GM21529 (cell line): ENCODE results near the gene TSNAX.

Experiments
- ATAC-seq: cut with Tn5 transposase; IDR thresholded peaks from one replicate; pipeline ENCODE4 v1.9.1; 2021; ENCODE audit not compliant: unreplicated experiment

TSNAX gene

DNA sequence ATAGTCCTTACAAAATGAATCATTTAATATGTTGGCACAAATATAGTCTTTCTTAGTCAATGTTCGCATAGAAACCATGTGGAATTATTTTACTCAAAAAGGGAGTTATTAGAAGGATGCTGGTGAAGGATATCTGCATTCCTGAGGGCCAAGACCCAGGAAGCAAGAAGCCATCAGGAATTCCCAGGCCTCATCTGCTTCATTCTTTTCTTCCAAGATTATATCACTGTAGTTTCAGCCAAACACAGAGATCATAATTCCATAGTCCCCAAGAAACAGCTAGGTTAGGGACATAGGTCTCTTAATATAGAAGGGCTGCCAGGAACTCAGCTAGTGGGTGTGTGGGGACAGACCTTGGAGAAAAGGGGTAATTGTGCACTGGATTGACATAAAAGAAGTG, 69.5 kb downstream of the TSNAX start:
- ATAC-seq = no peak

- ATAC-seq = no peak
These were observed 72.0 kb downstream of the TSNAX start for GRCh38 chr1:231600458-231600976.

- no peak for ATAC-seq
These were observed 73.6 kb downstream of the TSNAX start for GRCh38 chr1:231601824-231602672.

GRCh38 chr1:231602673-231602984, 74.2 kb downstream of the TSNAX start:
- ATAC-seq = no peak

GRCh38 chr1:231603598-231604275, 75.3 kb downstream of the TSNAX start:
- peak; percentile 73 for ATAC-seq

GRCh38 chr1:231604276-231604621, 75.8 kb downstream of the TSNAX start:
- ATAC-seq = no peak

- ATAC-seq = no peak
These were observed 77.0 kb downstream of the TSNAX start for GRCh38 chr1:231605149-231606100.

DNA sequence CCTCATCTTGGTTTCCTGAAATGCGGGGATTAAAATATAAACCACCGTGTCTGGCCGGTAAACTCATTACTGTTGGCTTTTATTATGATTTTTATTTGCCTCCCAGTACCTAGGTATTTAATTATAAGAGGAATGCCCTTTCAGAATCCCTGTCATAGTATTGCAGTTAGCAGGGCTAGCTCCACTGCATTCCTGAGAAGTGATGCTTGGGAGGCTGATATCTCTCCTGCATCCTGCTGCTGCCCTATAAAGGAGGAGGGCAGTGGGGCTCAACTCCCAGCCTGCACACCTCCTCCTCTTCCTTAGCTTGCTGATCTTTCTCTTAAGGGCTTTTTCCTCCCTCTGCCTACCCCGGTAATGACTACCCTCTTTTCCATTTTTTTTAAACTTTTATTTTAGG, 78.2 kb downstream of the TSNAX start:
- no peak for ATAC-seq

DNA sequence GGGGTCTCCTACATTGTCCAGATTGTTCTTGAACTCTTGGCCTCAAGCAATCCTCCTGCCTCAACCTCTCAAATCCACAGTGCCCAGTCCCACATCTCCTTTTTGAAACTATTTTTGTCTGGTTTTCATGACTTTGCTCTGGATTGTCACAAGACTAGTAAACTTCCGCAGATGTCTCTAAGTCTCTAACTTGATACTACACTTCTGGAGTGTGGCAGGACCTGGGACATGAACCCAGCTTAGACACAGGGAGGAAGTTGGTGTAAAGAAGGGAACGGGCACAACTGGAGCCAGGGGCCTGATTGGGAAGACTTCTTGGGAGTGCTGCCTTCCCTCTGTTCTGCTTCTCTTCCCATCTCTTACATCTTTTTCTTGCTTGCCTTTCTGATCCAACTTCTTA, 81.9 kb downstream of the TSNAX start:
- ATAC-seq = no peak

DNA sequence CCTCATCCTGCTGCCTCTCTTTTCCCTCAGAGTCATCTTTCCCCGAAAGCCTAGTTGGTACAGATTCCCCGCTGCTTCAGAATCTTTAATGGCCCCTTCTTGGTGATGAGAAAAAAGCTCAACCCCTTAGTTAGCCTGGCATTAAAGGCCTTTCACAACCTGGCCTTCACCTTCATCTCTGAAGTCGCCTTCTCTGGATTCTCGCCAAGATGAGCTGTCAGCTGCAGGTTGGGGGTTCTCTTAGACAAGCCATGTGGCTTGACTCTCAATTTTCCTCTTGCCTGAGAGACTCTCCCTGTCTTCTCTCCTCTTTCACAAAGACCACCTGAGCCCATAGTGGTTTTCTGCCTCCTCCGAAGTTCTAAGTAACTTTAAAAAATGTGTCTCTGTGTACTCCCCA, 82.6 kb downstream of the TSNAX start:
- ATAC-seq = no peak

- no peak for ATAC-seq
These were observed 83.4 kb downstream of the TSNAX start for GRCh38 chr1:231611851-231612250.

- ATAC-seq = peak; percentile 98
These were observed 84.1 kb downstream of the TSNAX start for GRCh38 chr1:231612393-231613089.

DNA sequence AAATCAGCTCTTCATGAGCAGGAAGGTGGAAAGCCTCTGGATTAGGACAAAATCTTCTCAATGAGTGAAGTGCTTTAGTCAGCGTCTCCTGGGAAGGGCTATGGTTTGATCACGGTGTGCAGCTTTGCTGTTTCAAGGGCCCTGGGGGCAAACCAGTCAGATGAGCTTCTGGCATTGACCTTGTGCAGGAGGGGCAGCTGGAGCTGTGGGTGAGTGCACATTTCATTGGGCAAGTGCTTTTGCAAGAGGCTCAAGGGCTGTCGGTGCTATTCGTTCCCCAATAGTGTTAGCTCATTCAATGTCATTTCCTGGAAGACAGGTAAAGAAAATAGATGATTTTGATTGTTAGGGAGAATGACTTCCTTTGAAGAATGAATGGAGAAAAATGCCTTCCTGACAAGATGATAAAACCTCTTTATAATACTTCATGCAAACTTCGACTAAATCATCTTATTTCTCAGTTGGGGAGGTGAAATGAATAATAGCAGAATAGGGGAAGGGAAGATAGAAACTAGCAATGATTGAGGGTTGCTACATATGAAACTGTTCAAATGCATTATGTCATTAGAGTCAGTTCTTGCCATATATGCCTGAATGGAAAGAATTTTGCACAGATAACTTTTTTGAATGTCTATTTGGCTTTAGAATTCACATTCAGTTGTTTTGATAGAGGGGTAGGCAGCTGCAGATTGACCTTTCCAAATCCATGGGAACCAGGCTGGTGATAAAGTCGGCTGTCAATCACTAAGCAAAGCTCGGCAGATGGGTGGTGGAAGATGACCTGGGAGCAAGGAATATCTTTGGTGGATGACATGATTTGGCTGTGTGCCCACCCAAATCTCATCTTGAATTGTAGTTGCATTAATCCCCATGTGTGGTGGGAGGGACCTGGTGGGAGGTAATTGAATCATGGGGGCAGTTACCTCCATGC, 85.2 kb downstream of the TSNAX start:
- ATAC-seq = no peak
